CD14-positive monocyte (primary cell): Measurements from ENCODE around the gene HSPB3. TPM values are rescaled to one million over a fixed set of nuclear protein-coding genes. Genes with fewer than 3 reads are reported as not detected.

Source experiments
- DNase-seq, 3 donors: peaks; one replicate each; pipeline ENCODE4 v3.0.0-alpha.2; 2011 to 2022
- H2AFZ ChIP-seq: 2 replicates; pipeline ENCODE4 v1.6.0; 2012; ENCODE audit warnings: mild to moderate bottlenecking, low read depth, low read length, inconsistent platforms; ENCODE audit not compliant: insufficient read depth, poor library complexity, severe bottlenecking
- H3K27ac ChIP-seq, 2 donors: 1 replicate in 1 of 2; 2 replicates in 1 of 2; pipeline ENCODE4 v1.5.1; 2012 to 2013; ENCODE audit warnings: low read length in 2 of 2, control low read depth in 1 of 2, inconsistent platforms in 1 of 2, low read depth in 1 of 2, mild to moderate bottlenecking in 1 of 2
- H3K27me3 ChIP-seq, 2 donors: one replicate each; pipeline versions ENCODE4 v1.6.0 to v1.6.1; 2011 to 2013; ENCODE audit warnings: low read length in 2 of 2; ENCODE audit not compliant: control insufficient read depth in 2 of 2, insufficient read depth in 2 of 2
- H3K36me3 ChIP-seq, 2 donors: replicated peaks in 1 of 2; 1 replicate in 1 of 2; 2 replicates in 1 of 2; pipeline versions ENCODE4 v1.5.1 to v1.6.1; 2012 to 2013; ENCODE audit warnings: low read length in 2 of 2, control low read depth in 1 of 2, inconsistent platforms in 1 of 2, mild to moderate bottlenecking in 1 of 2; ENCODE audit not compliant: insufficient read depth in 2 of 2, control insufficient read depth in 1 of 2
- H3K4me1 ChIP-seq, 2 donors: 1 replicate in 1 of 2; 2 replicates in 1 of 2; pipeline versions ENCODE4 v1.5.1 to v1.6.1; 2012 to 2013; ENCODE audit warnings: low read length in 2 of 2, control low read depth in 1 of 2, inconsistent platforms in 1 of 2, mild to moderate bottlenecking in 1 of 2, moderate library complexity in 1 of 2; ENCODE audit not compliant: insufficient read depth in 2 of 2, control insufficient read depth in 1 of 2
- H3K4me2 ChIP-seq: replicated peaks from 2 replicates; pipeline ENCODE3; 2012; ENCODE audit warnings: low read length, moderate library complexity, mild to moderate bottlenecking; ENCODE audit not compliant: poor library complexity, severe bottlenecking; ENCODE audit errors: extremely low read depth
- H3K4me3 ChIP-seq, 3 experiments: fragments of 200-600 bp in 1 of 3; sonication (generic) in 1 of 3; replicated peaks in 1 of 3; 1 replicate in 2 of 3; 2 replicates in 1 of 3; pipeline ENCODE4 v1.5.1; 2011 to 2013; ENCODE audit warnings: low read length in 3 of 3, mild to moderate bottlenecking in 3 of 3, control low read depth in 2 of 3, low read depth in 2 of 3, inconsistent platforms in 1 of 3, moderate library complexity in 1 of 3
- H3K79me2 ChIP-seq: 2 replicates; pipeline ENCODE4 v1.6.0; 2012; ENCODE audit warnings: mild to moderate bottlenecking, control low read depth, inconsistent platforms, low read length, moderate library complexity; ENCODE audit not compliant: insufficient read depth
- H3K9ac ChIP-seq: 2 replicates; pipeline ENCODE4 v1.6.0; 2017; ENCODE audit warnings: low read length, mild to moderate bottlenecking; ENCODE audit not compliant: insufficient read depth, poor library complexity, severe bottlenecking
- H3K9me3 ChIP-seq, 2 donors: replicated peaks in 1 of 2; 1 replicate in 1 of 2; 2 replicates in 1 of 2; pipeline versions ENCODE4 v1.5.1 to v1.6.1; 2012 to 2013; ENCODE audit warnings: low read length in 2 of 2, control low read depth in 1 of 2; ENCODE audit not compliant: control insufficient read depth in 1 of 2, insufficient read depth in 1 of 2
- H4K20me1 ChIP-seq: 2 replicates; pipeline ENCODE4 v1.6.0; 2012; ENCODE audit warnings: mild to moderate bottlenecking, low read length, control low read depth, moderate library complexity; ENCODE audit not compliant: insufficient read depth
- H3K27ac Mint-ChIP-seq, 7 donors: one replicate each; pipeline ENCODE4 v1.8.0; 2020; ENCODE audit warnings: mild to moderate bottlenecking in 7 of 7, mixed read lengths in 7 of 7, moderate library complexity in 6 of 7, inconsistent platforms in 2 of 7
- H3K27me3 Mint-ChIP-seq, 3 donors: one replicate each; pipeline ENCODE4 v1.8.0; 2021 to 2022; ENCODE audit warnings: low read depth in 3 of 3, mild to moderate bottlenecking in 3 of 3, mixed read lengths in 3 of 3, moderate library complexity in 3 of 3, inconsistent platforms in 1 of 3
- H3K36me3 Mint-ChIP-seq, 2 donors: one replicate each; pipeline ENCODE4 v1.8.0; 2020; ENCODE audit warnings: mixed read lengths in 2 of 2, inconsistent platforms in 1 of 2, mild to moderate bottlenecking in 1 of 2
- H3K4me1 Mint-ChIP-seq: one replicate; pipeline ENCODE4 v1.8.0; 2020; ENCODE audit warnings: mild to moderate bottlenecking, mixed read lengths
- H3K4me3 Mint-ChIP-seq, 2 donors: one replicate each; pipeline ENCODE4 v1.8.0; 2020; ENCODE audit warnings: mild to moderate bottlenecking in 2 of 2, mixed read lengths in 2 of 2, moderate library complexity in 1 of 2
- H3K9me3 Mint-ChIP-seq, 7 donors: one replicate each; pipeline ENCODE4 v1.8.0; 2020 to 2022; ENCODE audit warnings: mixed read lengths in 7 of 7, mild to moderate bottlenecking in 6 of 7, moderate library complexity in 6 of 7, inconsistent platforms in 2 of 7
- WGBS: methylation state at CpG from one replicate; pipeline ENCODE4 v1.1.5; 2013; ENCODE audit warnings: missing lambda C conversion rate; ENCODE audit not compliant: insufficient coverage; 5-methylcytosine and 5-hydroxymethylcytosine counted together
- intact Hi-C, 2 donors: fragments of 100-400 bp; cut with micrococcal nuclease; formaldehyde crosslinking; loops; one replicate each; pipeline versions ENCODE4 v1.15.0 to v1.15.1; 2023
- polyA plus RNA-seq, 3 donors: library from polyadenylated mRNA; depleted of rRNA in 1 of 3; unstranded in 2 of 3; stranded (reverse) in 1 of 3; fragments of 300-500 nt in 2 of 3; fragments of >200 nt in 1 of 3; fragmentation: Illumina TruSeq in 2 of 3; gene quantifications; 1 replicate in 2 of 3; 2 replicates in 1 of 3; pipeline ENCODE4 v1.2.3, GENCODE V29; 2012 to 2021
- TF ChIP-seq, protein P1 (sequence below): fragments of 200-600 bp; IDR thresholded peaks from one replicate; pipeline ENCODE4 v1.8.0; 2022; ENCODE audit warnings: antibody characterized with exemption, mild to moderate bottlenecking

HSPB3 gene
- polyA plus RNA-seq, 3 donors, result not detected

DNA sequence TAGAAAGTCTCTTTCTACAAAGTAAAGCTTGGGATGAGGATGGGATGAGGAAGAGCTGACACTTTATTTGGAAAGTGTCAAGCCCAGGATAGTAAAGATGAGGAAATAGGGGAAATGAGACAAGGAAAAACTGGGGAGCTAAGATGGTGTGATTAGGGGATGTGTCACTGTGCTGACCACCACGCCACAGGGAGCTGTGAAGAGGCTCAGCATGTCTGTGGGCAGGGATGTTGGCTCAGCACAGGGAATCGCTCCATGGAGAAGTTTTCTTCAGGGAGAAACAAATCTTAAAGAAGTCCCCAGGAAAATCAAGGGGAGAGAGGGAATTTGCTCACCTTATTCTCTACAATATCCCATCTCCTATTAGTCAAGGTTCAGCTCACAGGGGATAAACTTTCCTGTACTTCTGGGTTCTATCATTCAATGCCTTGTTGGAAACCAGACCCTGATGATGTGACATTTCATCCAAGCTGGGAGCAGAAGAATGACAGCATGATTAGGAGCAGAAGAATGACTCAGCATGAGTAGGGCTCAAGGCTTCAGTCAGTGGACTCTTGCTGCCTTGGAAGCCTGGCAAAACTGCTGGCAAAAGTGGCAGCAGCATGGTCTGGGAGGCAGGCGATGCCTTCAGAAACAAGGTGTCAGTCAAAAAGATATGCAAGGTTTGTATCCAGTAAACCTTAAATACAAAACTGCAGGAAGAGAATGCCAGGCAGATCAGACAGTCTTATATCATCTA lies 4.9 kb downstream of the HSPB3 start:
- Histone ChIP-seq H3K9ac (no peak overlapping the region), H3K4me2 (no peak overlapping the region), H3K27me3 (no peaks in the 10 kb centered on the region), H3K79me2 (no peaks in the 10 kb centered on the region), H3K4me1 (no peaks in the 10 kb centered on the region), H3K36me3 (no peaks in the 10 kb centered on the region), H4K20me1 (no peaks in the 10 kb centered on the region), H3K9me3 (peaks cover 0 to 5% of the 10 kb centered on the region in 2 donors), H2AFZ (no peak overlapping the region), H3K4me3 (no peak overlapping the region), H3K27ac (no peak overlapping the region)
- TF ChIP-seq, protein P1, sequence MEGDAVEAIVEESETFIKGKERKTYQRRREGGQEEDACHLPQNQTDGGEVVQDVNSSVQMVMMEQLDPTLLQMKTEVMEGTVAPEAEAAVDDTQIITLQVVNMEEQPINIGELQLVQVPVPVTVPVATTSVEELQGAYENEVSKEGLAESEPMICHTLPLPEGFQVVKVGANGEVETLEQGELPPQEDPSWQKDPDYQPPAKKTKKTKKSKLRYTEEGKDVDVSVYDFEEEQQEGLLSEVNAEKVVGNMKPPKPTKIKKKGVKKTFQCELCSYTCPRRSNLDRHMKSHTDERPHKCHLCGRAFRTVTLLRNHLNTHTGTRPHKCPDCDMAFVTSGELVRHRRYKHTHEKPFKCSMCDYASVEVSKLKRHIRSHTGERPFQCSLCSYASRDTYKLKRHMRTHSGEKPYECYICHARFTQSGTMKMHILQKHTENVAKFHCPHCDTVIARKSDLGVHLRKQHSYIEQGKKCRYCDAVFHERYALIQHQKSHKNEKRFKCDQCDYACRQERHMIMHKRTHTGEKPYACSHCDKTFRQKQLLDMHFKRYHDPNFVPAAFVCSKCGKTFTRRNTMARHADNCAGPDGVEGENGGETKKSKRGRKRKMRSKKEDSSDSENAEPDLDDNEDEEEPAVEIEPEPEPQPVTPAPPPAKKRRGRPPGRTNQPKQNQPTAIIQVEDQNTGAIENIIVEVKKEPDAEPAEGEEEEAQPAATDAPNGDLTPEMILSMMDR, result no peak
- H3K27me3 Mint-ChIP-seq, result peaks cover 1 to 11% (median 4%) of the 10 kb centered on the region in 3 donors
- H3K27ac Mint-ChIP-seq, result no peak overlapping the region
- peaks cover 9 to 21% (median 14%) of the 10 kb centered on the region in 7 donors for H3K9me3 Mint-ChIP-seq
- H3K4me1 Mint-ChIP-seq, result no peaks in the 10 kb centered on the region
- intact Hi-C loops, result no loop called here
- no peak for DNase-seq
- H3K36me3 Mint-ChIP-seq, result no peaks in the 10 kb centered on the region
- H3K4me3 Mint-ChIP-seq, result no peak overlapping the region
- 100% methylated on average over 1 of the region's 3 CpGs for WGBS

DNA sequence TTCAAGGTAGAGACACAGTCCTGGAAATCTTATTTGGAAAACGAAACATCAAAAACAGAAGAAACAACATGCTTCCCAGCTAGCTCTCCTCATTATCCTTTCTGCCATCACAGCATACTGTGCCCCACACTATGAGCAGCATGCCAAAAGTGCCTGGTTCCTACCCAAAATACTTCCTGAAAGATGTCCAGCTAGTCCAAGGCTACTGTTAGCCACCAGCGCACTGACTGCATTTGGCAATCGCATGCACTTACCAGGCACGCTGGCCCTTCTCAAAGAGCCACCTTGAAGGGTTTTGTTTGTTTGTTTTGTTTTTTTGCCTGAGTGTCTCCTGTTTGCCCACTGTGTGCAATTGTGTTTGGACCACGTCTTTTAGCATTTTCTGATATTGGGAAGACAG lies 6.8 kb downstream of the HSPB3 start:
- Mint-ChIP-seq H3K4me1 (no peaks in the 10 kb centered on the region), H3K9me3 (peaks cover 10 to 23% (median 18%) of the 10 kb centered on the region in 7 donors), H3K4me3 (no peak overlapping the region), H3K36me3 (no peaks in the 10 kb centered on the region), H3K27ac (no peak overlapping the region), H3K27me3 (peaks cover 1 to 10% (median 5%) of the 10 kb centered on the region in 3 donors)
- Histone ChIP-seq H3K9ac (no peak overlapping the region), H4K20me1 (no peaks in the 10 kb centered on the region), H3K27me3 (no peaks in the 10 kb centered on the region), H3K4me2 (no peak overlapping the region), H3K4me1 (no peaks in the 10 kb centered on the region), H3K27ac (no peak overlapping the region), H3K9me3 (peaks cover 0 to 5% of the 10 kb centered on the region in 2 donors), H2AFZ (no peak overlapping the region), H3K4me3 (no peak overlapping the region), H3K79me2 (no peaks in the 10 kb centered on the region), H3K36me3 (no peaks in the 10 kb centered on the region)
- intact Hi-C loops, result no loop called here
- WGBS, result 67% methylated on average over 3 of the region's 5 CpGs
- TF ChIP-seq, protein P1, result no peak
- DNase-seq, result no peak
